ENCODE data around the gene PCDHGA5. TPM values are rescaled to one million over a fixed set of nuclear protein-coding genes. Genes with fewer than 3 reads are reported as not detected.
"Not testable (repeated sequence)": the region's sequence is repeated elsewhere in the genome, so short reads cannot be mapped to it uniquely, and the experiment has no call there.

The PCDHGA5 gene
- total RNA-seq, 1 experiment from 2014 or later: 2.0 TPM

DNA sequence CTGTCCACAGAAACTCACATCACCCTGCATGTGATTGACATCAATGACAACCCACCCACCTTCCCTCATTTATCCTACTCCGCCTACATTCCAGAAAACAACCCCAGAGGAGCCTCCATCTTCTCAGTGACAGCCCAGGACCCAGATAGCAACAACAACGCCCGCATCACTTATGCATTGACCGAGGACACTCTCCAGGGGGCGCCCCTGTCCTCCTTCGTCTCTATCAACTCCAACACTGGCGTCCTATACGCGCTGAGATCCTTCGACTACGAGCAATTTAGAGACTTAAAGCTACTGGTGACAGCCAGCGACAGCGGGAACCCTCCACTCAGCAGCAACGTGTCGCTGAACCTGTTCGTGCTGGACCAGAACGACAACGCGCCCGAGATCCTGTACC lies 18.6 kb upstream of the PCDHGA5 start:
- peaks cover 45% of the 10 kb centered on the region for H3K36me3 Mint-ChIP-seq
- no peak overlapping the region for H3K4me3 Mint-ChIP-seq
- peaks cover 4% of the 10 kb centered on the region for H3K4me1 Mint-ChIP-seq
- no peaks in the 10 kb centered on the region for H3K27me3 Mint-ChIP-seq (ENCODE audit: low read depth)
- H3K27ac Mint-ChIP-seq: no peak overlapping the region
- DNase-seq (ENCODE audit: low spot score): no peak
- CTCF ChIA-PET: interaction anchor here (0.7 to 4.0 kb wide), 5 partner anchors 68 to 163 kb away, joined by 4 to 22 read pairs (median 4); partner anchors contain the start of genes PCDHB10, PCDHB14, PCDHB15 and PCDHGA10
- TF ChIP-seq ZBTB21 (CRISPR knock-in tag; IDR thresholded peaks at IDR 0.05; ENCODE audit: borderline replicate concordance) (no peak), NR1H2 (CRISPR knock-in tag; IDR thresholded peaks at IDR 0.05) (no peak), ZNF121 (CRISPR knock-in tag; IDR thresholded peaks at IDR 0.05) (no peak), ZNF232 (CRISPR knock-in tag; IDR thresholded peaks at IDR 0.05) (no peak), ATF1 (CRISPR knock-in tag; IDR thresholded peaks at IDR 0.05) (no peak), TP53 (CRISPR knock-in tag; IDR thresholded peaks at IDR 0.05) (no peak), RELA (CRISPR knock-in tag; IDR thresholded peaks at IDR 0.05; ENCODE audit: borderline replicate concordance) (no peak), EMX1 (CRISPR knock-in tag; IDR thresholded peaks at IDR 0.05) (no peak), GABPB1 (CRISPR knock-in tag; IDR thresholded peaks at IDR 0.05) (no peak), ELF4 (CRISPR knock-in tag; IDR thresholded peaks at IDR 0.05; ENCODE audit: low read depth) (no peak), PRDM15 (CRISPR knock-in tag; IDR thresholded peaks at IDR 0.05) (no peak), ZNF396 (CRISPR knock-in tag; IDR thresholded peaks at IDR 0.05; ENCODE audit: borderline replicate concordance) (no peak), NR2C2 (CRISPR knock-in tag; IDR thresholded peaks at IDR 0.05) (no peak), ZNF512 (CRISPR knock-in tag; IDR thresholded peaks at IDR 0.05; ENCODE audit: borderline replicate concordance) (no peak), TCF7 (CRISPR knock-in tag; IDR thresholded peaks at IDR 0.05; ENCODE audit: low read depth) (no peak)
- TF ChIP-seq, protein P1, sequence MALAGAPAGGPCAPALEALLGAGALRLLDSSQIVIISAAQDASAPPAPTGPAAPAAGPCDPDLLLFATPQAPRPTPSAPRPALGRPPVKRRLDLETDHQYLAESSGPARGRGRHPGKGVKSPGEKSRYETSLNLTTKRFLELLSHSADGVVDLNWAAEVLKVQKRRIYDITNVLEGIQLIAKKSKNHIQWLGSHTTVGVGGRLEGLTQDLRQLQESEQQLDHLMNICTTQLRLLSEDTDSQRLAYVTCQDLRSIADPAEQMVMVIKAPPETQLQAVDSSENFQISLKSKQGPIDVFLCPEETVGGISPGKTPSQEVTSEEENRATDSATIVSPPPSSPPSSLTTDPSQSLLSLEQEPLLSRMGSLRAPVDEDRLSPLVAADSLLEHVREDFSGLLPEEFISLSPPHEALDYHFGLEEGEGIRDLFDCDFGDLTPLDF (CRISPR knock-in tag; IDR thresholded peaks at IDR 0.05): no peak
- TF ChIP-seq, protein P2, sequence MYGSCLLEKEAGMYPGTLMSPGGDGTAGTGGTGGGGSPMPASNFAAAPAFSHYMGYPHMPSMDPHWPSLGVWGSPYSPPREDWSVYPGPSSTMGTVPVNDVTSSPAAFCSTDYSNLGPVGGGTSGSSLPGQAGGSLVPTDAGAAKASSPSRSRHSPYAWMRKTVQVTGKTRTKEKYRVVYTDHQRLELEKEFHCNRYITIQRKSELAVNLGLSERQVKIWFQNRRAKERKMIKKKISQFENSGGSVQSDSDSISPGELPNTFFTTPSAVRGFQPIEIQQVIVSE (CRISPR knock-in tag; IDR thresholded peaks at IDR 0.05; ENCODE audit: borderline replicate concordance): no peak
- TF ChIP-seq, protein P3, sequence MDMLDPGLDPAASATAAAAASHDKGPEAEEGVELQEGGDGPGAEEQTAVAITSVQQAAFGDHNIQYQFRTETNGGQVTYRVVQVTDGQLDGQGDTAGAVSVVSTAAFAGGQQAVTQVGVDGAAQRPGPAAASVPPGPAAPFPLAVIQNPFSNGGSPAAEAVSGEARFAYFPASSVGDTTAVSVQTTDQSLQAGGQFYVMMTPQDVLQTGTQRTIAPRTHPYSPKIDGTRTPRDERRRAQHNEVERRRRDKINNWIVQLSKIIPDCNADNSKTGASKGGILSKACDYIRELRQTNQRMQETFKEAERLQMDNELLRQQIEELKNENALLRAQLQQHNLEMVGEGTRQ (CRISPR knock-in tag; IDR thresholded peaks at IDR 0.05): no peak
- TF ChIP-seq, protein P4, sequence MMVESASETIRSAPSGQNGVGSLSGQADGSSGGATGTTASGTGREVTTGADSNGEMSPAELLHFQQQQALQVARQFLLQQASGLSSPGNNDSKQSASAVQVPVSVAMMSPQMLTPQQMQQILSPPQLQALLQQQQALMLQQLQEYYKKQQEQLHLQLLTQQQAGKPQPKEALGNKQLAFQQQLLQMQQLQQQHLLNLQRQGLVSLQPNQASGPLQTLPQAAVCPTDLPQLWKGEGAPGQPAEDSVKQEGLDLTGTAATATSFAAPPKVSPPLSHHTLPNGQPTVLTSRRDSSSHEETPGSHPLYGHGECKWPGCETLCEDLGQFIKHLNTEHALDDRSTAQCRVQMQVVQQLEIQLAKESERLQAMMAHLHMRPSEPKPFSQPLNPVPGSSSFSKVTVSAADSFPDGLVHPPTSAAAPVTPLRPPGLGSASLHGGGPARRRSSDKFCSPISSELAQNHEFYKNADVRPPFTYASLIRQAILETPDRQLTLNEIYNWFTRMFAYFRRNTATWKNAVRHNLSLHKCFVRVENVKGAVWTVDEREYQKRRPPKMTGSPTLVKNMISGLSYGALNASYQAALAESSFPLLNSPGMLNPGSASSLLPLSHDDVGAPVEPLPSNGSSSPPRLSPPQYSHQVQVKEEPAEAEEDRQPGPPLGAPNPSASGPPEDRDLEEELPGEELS (CRISPR knock-in tag; IDR thresholded peaks at IDR 0.05): no peak
- peak; percentile 25; the same call in 1 of the 2 replicates for ATAC-seq
- POLR2A ChIA-PET: no interaction called here
- peaks cover 47% of the 10 kb centered on the region for H3K9me3 Mint-ChIP-seq

DNA sequence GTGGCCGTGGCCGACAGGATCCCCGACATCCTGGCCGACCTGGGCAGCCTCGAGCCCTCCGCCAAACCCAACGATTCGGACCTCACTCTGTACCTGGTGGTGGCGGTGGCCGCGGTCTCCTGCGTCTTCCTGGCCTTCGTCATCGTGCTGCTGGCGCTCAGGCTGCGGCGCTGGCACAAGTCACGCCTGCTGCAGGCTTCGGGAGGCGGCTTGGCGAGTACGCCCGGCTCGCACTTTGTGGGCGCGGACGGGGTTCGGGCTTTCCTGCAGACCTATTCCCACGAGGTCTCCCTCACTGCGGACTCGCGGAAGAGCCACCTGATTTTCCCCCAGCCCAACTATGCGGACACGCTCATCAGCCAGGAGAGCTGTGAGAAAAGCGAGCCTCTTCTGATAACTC lies 17.9 kb upstream of the PCDHGA5 start:
- Mint-ChIP-seq H3K36me3 (peaks cover 48% of the 10 kb centered on the region), H3K9me3 (peaks cover 49% of the 10 kb centered on the region)
- H3K4me1 Mint-ChIP-seq; POLR2A ChIA-PET; H3K27me3 Mint-ChIP-seq (ENCODE audit: low read depth); H3K27ac Mint-ChIP-seq; DNase-seq (ENCODE audit: low spot score); H3K4me3 Mint-ChIP-seq; ATAC-seq: not testable (repeated sequence)
- CTCF ChIA-PET: interaction anchor here (0.7 to 4.0 kb wide), 3 partner anchors 67 to 123 kb away, joined by 4 to 22 read pairs (median 8); partner anchors contain the start of genes PCDHB14, PCDHB15 and PCDHGA10
